Measurements from ENCODE around the gene SEC24C.
"Not testable (repeated sequence)": the region's sequence is repeated elsewhere in the genome, so short reads cannot be mapped to it uniquely, and the experiment has no call there.

- not testable (repeated sequence) for TF ChIP-seq MAX (IDR thresholded peaks at IDR 0.05); TCF7L2 (IDR thresholded peaks at IDR 0.05; ENCODE audit: low read depth, low read length); GATAD2A (CRISPR knock-in tag; IDR thresholded peaks at IDR 0.05); YY1 (IDR thresholded peaks at IDR 0.05; ENCODE audit: insufficient read depth, insufficient replicate concordance, low read depth, low read length); ZBTB21 (CRISPR knock-in tag; IDR thresholded peaks at IDR 0.05); TP53 (CRISPR knock-in tag; conservative IDR thresholded peaks at IDR 0.05); KDM3A (CRISPR knock-in tag; IDR thresholded peaks at IDR 0.05; ENCODE audit: low read depth); ZBTB25 (CRISPR knock-in tag; IDR thresholded peaks at IDR 0.05); ZNF609 (CRISPR knock-in tag; IDR thresholded peaks at IDR 0.05; ENCODE audit: borderline replicate concordance); CTCF (CRISPR knock-in tag; IDR thresholded peaks at IDR 0.05); CREB3 (CRISPR knock-in tag; IDR thresholded peaks at IDR 0.05); ATF3 (CRISPR knock-in tag; IDR thresholded peaks at IDR 0.05)
These were observed 46.5 kb upstream of the SEC24C start, which contains the start of gene AGAP5 for GRCh38 chr10:73697675-73698159.

Measured in HepG2 (cell line).